NCI-H460 (cell line): ENCODE measurements around the gene ANKRD44. TPM values are rescaled to one million over a fixed set of nuclear protein-coding genes. Genes with fewer than 3 reads are reported as not detected.

Source experiments
- DNase-seq: peaks from one replicate; pipeline ENCODE4 v3.0.0-alpha.2; 2016; ENCODE audit warnings: low read depth; ENCODE audit errors: extremely low read depth
- total RNA-seq: library from RNA; depleted of rRNA; stranded (reverse); fragments of >200 nt; shearing (Covaris generic); gene quantifications from 2 replicates; pipeline ENCODE4 v1.2.3, GENCODE V29; 2014

Gene ANKRD44
- total RNA-seq, 1 experiment from 2014 or later: 20.8 TPM

- DNase-seq: no peak
Observed at GRCh38 chr2:197322724-197323720, 12.4 kb upstream of the ANKRD44 start.

- DNase-seq: no peak
Observed at GRCh38 chr2:197322143-197322542, 11.6 kb upstream of the ANKRD44 start.

GRCh38 chr2:197315371-197315770 is 4.8 kb upstream of the ANKRD44 start:
- DNase-seq: no peak

GRCh38 chr2:197312186-197312585 is 1.6 kb upstream of the ANKRD44 start:
- no peak for DNase-seq

GRCh38 chr2:197311421-197312033 is 947 bp upstream of the ANKRD44 start:
- no peak for DNase-seq

GRCh38 chr2:197310987-197311420 is 424 bp upstream of the ANKRD44 start:
- no peak for DNase-seq

- DNase-seq: no peak
Observed at GRCh38 chr2:197309691-197310231, 819 bp downstream of the ANKRD44 start.

- no peak for DNase-seq
Observed at GRCh38 chr2:197308996-197309690, 1.4 kb downstream of the ANKRD44 start.

GRCh38 chr2:197308585-197308984 is 2.0 kb downstream of the ANKRD44 start:
- DNase-seq: no peak

- DNase-seq: no peak
Observed at GRCh38 chr2:197307933-197308521, 2.6 kb downstream of the ANKRD44 start.

- DNase-seq: peak; percentile 38
Observed at GRCh38 chr2:197307236-197307932, 3.2 kb downstream of the ANKRD44 start.

GRCh38 chr2:197306696-197307040 is 3.9 kb downstream of the ANKRD44 start:
- peak; percentile 76 for DNase-seq

GRCh38 chr2:197306024-197306695 is 4.4 kb downstream of the ANKRD44 start:
- DNase-seq: no peak

GRCh38 chr2:197304556-197305011 is 6.0 kb downstream of the ANKRD44 start:
- no peak for DNase-seq

GRCh38 chr2:197300139-197300538 is 10.4 kb downstream of the ANKRD44 start:
- DNase-seq: no peak

- no peak for DNase-seq
Observed at GRCh38 chr2:197298609-197299008, 12.0 kb downstream of the ANKRD44 start.

- no peak for DNase-seq
Observed at GRCh38 chr2:197297772-197298318, 12.7 kb downstream of the ANKRD44 start.

GRCh38 chr2:197297266-197297665 is 13.3 kb downstream of the ANKRD44 start:
- DNase-seq: no peak

- DNase-seq: no peak
Observed at GRCh38 chr2:197296835-197297234, 13.7 kb downstream of the ANKRD44 start.
